ENCODE data around the gene CCT2. TPM values are rescaled to one million over a fixed set of nuclear protein-coding genes. Genes with fewer than 3 reads are reported as not detected.
A peak's percentile ranks its signal among the peaks of the same experiment; 100 is the strongest.

CCT2 gene
- total and polyA plus RNA-seq, 8 donors = 43.3 to 137 (median 78.3) TPM

DNA sequence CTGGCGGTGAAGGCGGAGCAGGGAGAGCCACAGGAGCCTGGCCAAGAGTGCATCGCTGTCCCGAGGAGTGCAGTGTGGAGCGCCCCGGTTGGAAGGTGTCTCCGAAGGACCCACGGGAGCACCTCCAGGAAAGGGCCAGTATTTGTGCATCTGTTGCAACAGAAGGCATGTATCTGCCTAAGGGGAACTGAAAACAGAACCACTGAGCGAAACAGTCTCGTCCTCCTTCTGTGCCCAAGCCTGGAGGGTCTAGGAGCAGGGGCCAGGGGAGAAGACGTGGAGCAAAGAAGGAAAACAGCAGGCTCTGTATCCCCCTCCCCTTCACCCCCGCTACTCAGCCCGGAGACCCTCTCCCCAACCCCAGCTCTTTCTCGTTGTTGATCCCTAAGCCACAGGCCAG is 30.8 kb downstream of the CCT2 start:
- no peaks in the 10 kb centered on the region for H3K27me3 ChIP-seq
- H3K9me3 ChIP-seq = no peaks in the 10 kb centered on the region
- no peak overlapping the region for H3K27ac ChIP-seq
- no peak overlapping the region for H3K4me3 ChIP-seq
- no peak for DNase-seq
- 77 to 83% (median 81%) methylated on average over 14 of the region's 14 CpGs for WGBS, 5 donors
- intact Hi-C loops (cut with DNase I; ENCODE audit: low total_unique reads) = no loop called here
- TF ChIP-seq, protein P1, sequence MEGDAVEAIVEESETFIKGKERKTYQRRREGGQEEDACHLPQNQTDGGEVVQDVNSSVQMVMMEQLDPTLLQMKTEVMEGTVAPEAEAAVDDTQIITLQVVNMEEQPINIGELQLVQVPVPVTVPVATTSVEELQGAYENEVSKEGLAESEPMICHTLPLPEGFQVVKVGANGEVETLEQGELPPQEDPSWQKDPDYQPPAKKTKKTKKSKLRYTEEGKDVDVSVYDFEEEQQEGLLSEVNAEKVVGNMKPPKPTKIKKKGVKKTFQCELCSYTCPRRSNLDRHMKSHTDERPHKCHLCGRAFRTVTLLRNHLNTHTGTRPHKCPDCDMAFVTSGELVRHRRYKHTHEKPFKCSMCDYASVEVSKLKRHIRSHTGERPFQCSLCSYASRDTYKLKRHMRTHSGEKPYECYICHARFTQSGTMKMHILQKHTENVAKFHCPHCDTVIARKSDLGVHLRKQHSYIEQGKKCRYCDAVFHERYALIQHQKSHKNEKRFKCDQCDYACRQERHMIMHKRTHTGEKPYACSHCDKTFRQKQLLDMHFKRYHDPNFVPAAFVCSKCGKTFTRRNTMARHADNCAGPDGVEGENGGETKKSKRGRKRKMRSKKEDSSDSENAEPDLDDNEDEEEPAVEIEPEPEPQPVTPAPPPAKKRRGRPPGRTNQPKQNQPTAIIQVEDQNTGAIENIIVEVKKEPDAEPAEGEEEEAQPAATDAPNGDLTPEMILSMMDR (IDR thresholded peaks at IDR 0.05) = no peak
- TF ChIP-seq POLR2AphosphoS5 (IDR thresholded peaks at IDR 0.05) (no peak), POLR2A (IDR thresholded peaks at IDR 0.05) (no peak), EP300 (IDR thresholded peaks at IDR 0.05) (no peak)
- no peaks in the 10 kb centered on the region for H3K36me3 ChIP-seq
- H3K4me1 ChIP-seq = no peaks in the 10 kb centered on the region

DNA sequence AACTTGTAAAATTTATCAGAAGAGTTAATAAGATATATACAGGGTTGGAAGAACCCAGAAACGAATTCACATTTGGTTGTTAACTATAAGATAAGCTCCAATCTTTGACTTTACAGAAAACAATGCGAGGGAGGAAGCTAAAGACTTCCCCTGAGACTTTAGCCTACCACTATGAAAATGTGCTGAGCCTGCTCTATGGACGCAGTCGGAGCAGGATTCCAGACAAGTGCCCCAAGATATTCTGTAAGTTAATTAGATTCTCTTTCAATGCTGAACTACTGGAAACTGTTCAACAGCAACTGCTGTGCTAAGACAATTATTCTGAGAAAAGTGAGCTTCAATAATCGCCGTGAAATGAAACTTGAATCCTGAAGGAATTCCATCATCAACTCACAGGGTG is 33.8 kb downstream of the CCT2 start:
- WGBS, 5 donors = 61 to 72% (median 67%) methylated on average over 6 of the region's 6 CpGs

GRCh38 chr12:69620077-69620476 is 34.8 kb downstream of the CCT2 start:
- TF ChIP-seq, protein P1 (IDR thresholded peaks at IDR 0.05) = no peak
- TF ChIP-seq POLR2A (IDR thresholded peaks at IDR 0.05) (no peak), POLR2AphosphoS5 (IDR thresholded peaks at IDR 0.05) (no peak), EP300 (IDR thresholded peaks at IDR 0.05) (no peak)
- H3K36me3 ChIP-seq = no peaks in the 10 kb centered on the region
- DNase-seq = no peak
- H3K4me3 ChIP-seq = no peak overlapping the region
- no peaks in the 10 kb centered on the region for H3K27me3 ChIP-seq
- WGBS, 5 donors = 70 to 76% (median 73%) methylated on average over 4 of the region's 4 CpGs
- no peak overlapping the region for H3K27ac ChIP-seq
- peaks cover 0 to 5% (median 0%) of the 10 kb centered on the region in 4 donors for H3K4me1 ChIP-seq
- H3K9me3 ChIP-seq = no peaks in the 10 kb centered on the region
- intact Hi-C loops (cut with DNase I; ENCODE audit: low total_unique reads) = no loop called here

More for the DNA sequence above, 33.8 kb downstream of the CCT2 start:
- DNase-seq = peak in 1 of 2 donors; percentile 21
- intact Hi-C loops (cut with DNase I; ENCODE audit: low total_unique reads) = no loop called here
- H3K9me3 ChIP-seq = no peaks in the 10 kb centered on the region
- no peak overlapping the region for H3K4me3 ChIP-seq
- H3K27ac ChIP-seq = no peak overlapping the region
- H3K4me1 ChIP-seq = peaks cover 0 to 5% (median 0%) of the 10 kb centered on the region in 4 donors
- no peaks in the 10 kb centered on the region for H3K27me3 ChIP-seq
- no peaks in the 10 kb centered on the region for H3K36me3 ChIP-seq
- TF ChIP-seq POLR2A (IDR thresholded peaks at IDR 0.05) (no peak), EP300 (IDR thresholded peaks at IDR 0.05) (no peak), POLR2AphosphoS5 (IDR thresholded peaks at IDR 0.05) (no peak)
- TF ChIP-seq, protein P1 (IDR thresholded peaks at IDR 0.05) = no peak

DNA sequence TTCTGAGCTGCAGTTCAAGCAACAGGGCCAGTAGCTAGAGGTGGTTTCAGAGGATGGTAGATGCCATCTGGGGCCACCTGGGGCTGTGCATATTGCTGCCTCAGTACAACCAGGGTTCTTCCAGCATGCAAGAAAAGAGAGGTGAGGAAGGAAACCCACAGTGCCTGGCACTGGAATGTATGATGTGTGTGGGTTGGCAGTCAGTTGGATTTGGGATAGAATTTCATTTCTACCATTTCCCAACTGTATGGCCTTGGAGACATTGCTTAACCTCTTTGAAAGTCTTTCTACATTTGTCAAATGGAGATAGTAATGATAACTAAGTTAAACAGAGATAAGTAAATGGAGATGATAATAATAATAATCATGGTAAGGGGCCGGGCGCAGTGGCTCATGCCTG is 35.7 kb downstream of the CCT2 start:
- H3K27me3 ChIP-seq = no peaks in the 10 kb centered on the region
- no peak for DNase-seq
- no peaks in the 10 kb centered on the region for H3K36me3 ChIP-seq
- peaks cover 0 to 5% (median 0%) of the 10 kb centered on the region in 4 donors for H3K4me1 ChIP-seq
- intact Hi-C loops (cut with DNase I; ENCODE audit: low total_unique reads) = no loop called here
- 44 to 78% (median 64%) methylated on average over 2 of the region's 2 CpGs for WGBS, 5 donors
- TF ChIP-seq POLR2AphosphoS5 (IDR thresholded peaks at IDR 0.05) = no peak
- no peak for TF ChIP-seq EP300 (IDR thresholded peaks at IDR 0.05)
- no peak for TF ChIP-seq POLR2A (IDR thresholded peaks at IDR 0.05)
- TF ChIP-seq, protein P1 (IDR thresholded peaks at IDR 0.05) = no peak
- H3K4me3 ChIP-seq = no peak overlapping the region
- no peak overlapping the region for H3K27ac ChIP-seq
- no peaks in the 10 kb centered on the region for H3K9me3 ChIP-seq

Measured in stomach (tissue), 9 donors.